HT-29 (cell line): ENCODE measurements around the gene GSE1. TPM values are rescaled to one million over a fixed set of nuclear protein-coding genes. Genes with fewer than 3 reads are reported as not detected.

Experiments used
- DNase-seq: peaks from one replicate; pipeline ENCODE4 v3.0.0-alpha.2; 2015; ENCODE audit warnings: low spot score
- total RNA-seq: library from RNA; depleted of rRNA; stranded (reverse); fragments of >200 nt; shearing (Covaris generic); gene quantifications from 2 replicates; pipeline ENCODE4 v1.2.3, GENCODE V29; 2014; rRNA removed

The GSE1 gene
- 81.1 and 84.7 TPM in 2 replicates for total RNA-seq

GRCh38 chr16:85612801-85613603 is at the start of gene GSE1:
Gene GSE1, plus strand, starts transcription at chr16:85613322. Its CDS starts 70 bp downstream, at chr16:85613392.
- peak; percentile 96 for DNase-seq

- peak; percentile 85 for DNase-seq
These were observed 49.4 kb upstream of the GSE1 start for GRCh38 chr16:85563515-85564276.

- no peak for DNase-seq
These were observed 48.7 kb upstream of the GSE1 start for GRCh38 chr16:85564277-85565051.

- DNase-seq = no peak
These were observed 47.8 kb upstream of the GSE1 start for GRCh38 chr16:85565340-85565739.

GRCh38 chr16:85565801-85566526 is 47.2 kb upstream of the GSE1 start:
- no peak for DNase-seq

GRCh38 chr16:85566561-85567100 is 46.5 kb upstream of the GSE1 start:
- peak; percentile 15 for DNase-seq

GRCh38 chr16:85567101-85567866 is 45.8 kb upstream of the GSE1 start:
- peak; percentile 50 for DNase-seq

GRCh38 chr16:85567935-85568334 is 45.2 kb upstream of the GSE1 start:
- no peak for DNase-seq

- peak; percentile 9 for DNase-seq
These were observed 44.6 kb upstream of the GSE1 start for GRCh38 chr16:85568519-85568918.

GRCh38 chr16:85569039-85569614 is 44.0 kb upstream of the GSE1 start:
- no peak for DNase-seq

- DNase-seq = no peak
These were observed 43.4 kb upstream of the GSE1 start for GRCh38 chr16:85569615-85570212.

GRCh38 chr16:85570213-85570734 is 42.8 kb upstream of the GSE1 start:
- DNase-seq = peak; percentile 69

- DNase-seq = no peak
These were observed 42.2 kb upstream of the GSE1 start for GRCh38 chr16:85570735-85571562.

GRCh38 chr16:85571563-85571812 is 41.6 kb upstream of the GSE1 start:
- no peak for DNase-seq

- no peak for DNase-seq
These were observed 41.1 kb upstream of the GSE1 start for GRCh38 chr16:85571813-85572619.

- DNase-seq = no peak
These were observed 40.0 kb upstream of the GSE1 start for GRCh38 chr16:85573045-85573695.
